ENCODE data around the gene ZNF562.

Gene ZNF562

GRCh38 chr19:9667898-9668297 lies 7.0 kb downstream of the ZNF562 start:
- TF ChIP-seq TAF1 (IDR thresholded peaks at IDR 0.05; ENCODE audit: low read depth) (no peak), TEAD4 (IDR thresholded peaks at IDR 0.05) (no peak), USF1 (IDR thresholded peaks at IDR 0.05) (no peak), CREB1 (IDR thresholded peaks at IDR 0.05; ENCODE audit: low read depth) (no peak), REST (IDR thresholded peaks at IDR 0.05; ENCODE audit: low read depth) (no peak), NFIC (IDR thresholded peaks at IDR 0.05) (no peak), CEBPB (IDR thresholded peaks at IDR 0.05) (no peak), EGR1 (IDR thresholded peaks at IDR 0.05) (no peak), FOXM1 (IDR thresholded peaks at IDR 0.05; ENCODE audit: borderline replicate concordance, low read depth) (no peak)
- TF ChIP-seq, protein P1, sequence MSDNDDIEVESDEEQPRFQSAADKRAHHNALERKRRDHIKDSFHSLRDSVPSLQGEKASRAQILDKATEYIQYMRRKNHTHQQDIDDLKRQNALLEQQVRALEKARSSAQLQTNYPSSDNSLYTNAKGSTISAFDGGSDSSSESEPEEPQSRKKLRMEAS (IDR thresholded peaks at IDR 0.05) = no peak

DNA sequence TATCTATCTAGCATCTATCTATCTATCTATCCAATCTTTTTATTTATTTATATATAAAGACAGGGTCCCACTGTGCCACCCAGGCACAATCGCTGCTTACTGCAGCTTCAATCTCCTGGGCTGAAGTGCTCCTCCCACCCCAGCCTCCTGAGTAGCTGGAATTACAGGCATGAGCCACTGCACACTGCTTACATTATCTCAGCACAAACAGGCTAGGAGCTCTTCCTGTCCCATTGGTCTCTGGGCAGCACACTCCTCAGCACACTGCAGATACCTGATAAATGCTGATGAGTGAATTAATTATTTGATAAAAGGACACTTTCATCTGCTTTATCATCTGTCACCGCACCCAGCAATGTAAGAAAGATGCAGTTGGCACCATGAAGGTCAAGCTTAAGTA lies 16.1 kb downstream of the ZNF562 start:
- TF ChIP-seq NFIC (IDR thresholded peaks at IDR 0.05) (no peak), EGR1 (IDR thresholded peaks at IDR 0.05) (no peak), TEAD4 (IDR thresholded peaks at IDR 0.05) (no peak)

- TF ChIP-seq YY1 (IDR thresholded peaks at IDR 0.05; ENCODE audit: low read depth) (no peak), TCF12 (IDR thresholded peaks at IDR 0.05; ENCODE audit: low read depth) (no peak), EGR1 (IDR thresholded peaks at IDR 0.05) (no peak)
These were observed 24.6 kb downstream of the ZNF562 start for GRCh38 chr19:9650345-9650744.

DNA sequence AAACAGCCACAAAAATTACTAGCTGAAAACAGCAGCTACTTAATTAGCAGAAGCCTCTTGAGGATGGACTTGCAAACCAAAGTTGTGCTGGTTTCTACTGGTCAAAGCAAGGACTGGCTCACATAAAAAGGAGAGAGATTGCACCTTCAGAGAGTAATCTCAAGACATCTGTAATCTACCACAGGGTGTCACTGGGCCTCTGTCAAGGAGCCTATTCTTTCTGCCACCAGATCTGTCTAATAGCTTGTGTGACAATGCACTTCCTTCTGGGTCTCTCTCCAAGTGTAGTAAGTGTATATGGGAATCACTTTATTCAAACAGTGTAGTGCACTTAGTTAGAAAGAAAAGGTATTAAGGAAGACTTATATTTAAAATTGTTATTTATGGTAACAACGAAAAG lies 29.4 kb downstream of the ZNF562 start:
- TF ChIP-seq TEAD4 (IDR thresholded peaks at IDR 0.05) (no peak), REST (IDR thresholded peaks at IDR 0.05; ENCODE audit: low read depth) (no peak), TAF1 (IDR thresholded peaks at IDR 0.05; ENCODE audit: low read depth) (no peak), CEBPB (IDR thresholded peaks at IDR 0.05) (no peak), NFIC (IDR thresholded peaks at IDR 0.05) (no peak), YY1 (IDR thresholded peaks at IDR 0.05; ENCODE audit: low read depth) (no peak), FOXM1 (IDR thresholded peaks at IDR 0.05; ENCODE audit: borderline replicate concordance, low read depth) (no peak), RAD21 (IDR thresholded peaks at IDR 0.05; ENCODE audit: low read depth) (no peak), EP300 (IDR thresholded peaks at IDR 0.05; ENCODE audit: borderline replicate concordance) (no peak), USF1 (IDR thresholded peaks at IDR 0.05) (no peak), ZBTB7A (IDR thresholded peaks at IDR 0.05; ENCODE audit: low read depth) (no peak), EGR1 (IDR thresholded peaks at IDR 0.05) (no peak), CREB1 (IDR thresholded peaks at IDR 0.05; ENCODE audit: low read depth) (no peak), TCF12 (IDR thresholded peaks at IDR 0.05; ENCODE audit: low read depth) (no peak)
- TF ChIP-seq, protein P1 (IDR thresholded peaks at IDR 0.05) = no peak

- no peak for TF ChIP-seq TCF12 (IDR thresholded peaks at IDR 0.05; ENCODE audit: low read depth)
- TF ChIP-seq TAF1 (IDR thresholded peaks at IDR 0.05; ENCODE audit: low read depth) = no peak
- no peak for TF ChIP-seq NFIC (IDR thresholded peaks at IDR 0.05)
- no peak for TF ChIP-seq REST (IDR thresholded peaks at IDR 0.05; ENCODE audit: low read depth)
- no peak for TF ChIP-seq USF1 (IDR thresholded peaks at IDR 0.05)
- TF ChIP-seq EGR1 (IDR thresholded peaks at IDR 0.05) = no peak
- TF ChIP-seq CEBPB (IDR thresholded peaks at IDR 0.05) = no peak
- no peak for TF ChIP-seq YY1 (IDR thresholded peaks at IDR 0.05; ENCODE audit: low read depth)
- TF ChIP-seq FOXM1 (IDR thresholded peaks at IDR 0.05; ENCODE audit: borderline replicate concordance, low read depth) = no peak
These were observed 30.4 kb downstream of the ZNF562 start for GRCh38 chr19:9644472-9644871.

All from Ishikawa (cell line).